ENCODE data around the gene C1QA.

Gene C1QA

GRCh38 chr1:22618056-22618455 is 18.4 kb upstream of the C1QA start:
- no peak for TF ChIP-seq CTCF (IDR thresholded peaks at IDR 0.05; ENCODE audit: insufficient read depth, missing control alignments)
- DNase-seq (ENCODE audit: insufficient read length, low spot score), result no peak
- no peak for FAIRE-seq

GRCh38 chr1:22619252-22619651 is 17.2 kb upstream of the C1QA start:
- no peak for FAIRE-seq
- TF ChIP-seq CTCF (IDR thresholded peaks at IDR 0.05; ENCODE audit: insufficient read depth, missing control alignments), result no peak
- no peak for DNase-seq (ENCODE audit: insufficient read length, low spot score)

GRCh38 chr1:22619798-22620197 is 16.6 kb upstream of the C1QA start:
- DNase-seq (ENCODE audit: insufficient read length, low spot score) (no peak), FAIRE-seq (no peak)
- no peak for TF ChIP-seq CTCF (IDR thresholded peaks at IDR 0.05; ENCODE audit: insufficient read depth, missing control alignments)

GRCh38 chr1:22621761-22622160 is 14.7 kb upstream of the C1QA start:
- no peak for TF ChIP-seq CTCF (IDR thresholded peaks at IDR 0.05; ENCODE audit: insufficient read depth, missing control alignments)
- no peak for DNase-seq (ENCODE audit: insufficient read length, low spot score)
- no peak for FAIRE-seq

- DNase-seq (ENCODE audit: insufficient read length, low spot score), result no peak
- FAIRE-seq, result no peak
- TF ChIP-seq CTCF (IDR thresholded peaks at IDR 0.05; ENCODE audit: insufficient read depth, missing control alignments), result no peak
Observed at GRCh38 chr1:22625262-22625925, 11.0 kb upstream of the C1QA start.

- TF ChIP-seq CTCF (IDR thresholded peaks at IDR 0.05; ENCODE audit: insufficient read depth, missing control alignments), result no peak
- no peak for DNase-seq (ENCODE audit: insufficient read length, low spot score)
- FAIRE-seq, result no peak
Observed at GRCh38 chr1:22626237-22627157, 9.9 kb upstream of the C1QA start.

- DNase-seq (ENCODE audit: insufficient read length, low spot score), result no peak
- FAIRE-seq, result no peak
- no peak for TF ChIP-seq CTCF (IDR thresholded peaks at IDR 0.05; ENCODE audit: insufficient read depth, missing control alignments)
Observed at GRCh38 chr1:22627331-22627730, 9.1 kb upstream of the C1QA start.

Measured in D721Med (cell line).